Astrocyte of the cerebellum (primary cell): ENCODE measurements around the gene R3HDML.

Source experiments
- DNase-seq: peaks from one replicate; pipeline ENCODE4 v3.0.0-alpha.2; 2011; ENCODE audit warnings: low read depth
- H3K4me3 ChIP-seq: 2 replicates; pipeline ENCODE4 v1.5.1; 2011; ENCODE audit warnings: mild to moderate bottlenecking, low read depth, low read length, moderate library complexity
- in situ Hi-C: cut with HindIII; loops from 2 replicates; pipeline ENCODE4 v1.10.0; 2017; ENCODE audit warnings: low sequenced_read_pairs
- TF ChIP-seq, protein P1 (sequence below): IDR thresholded peaks from 2 replicates; pipeline ENCODE4 v1.5.1; 2012; ENCODE audit warnings: low read length, low read depth, moderate library complexity, mild to moderate bottlenecking; ENCODE audit errors: missing control alignments

Gene R3HDML

DNA sequence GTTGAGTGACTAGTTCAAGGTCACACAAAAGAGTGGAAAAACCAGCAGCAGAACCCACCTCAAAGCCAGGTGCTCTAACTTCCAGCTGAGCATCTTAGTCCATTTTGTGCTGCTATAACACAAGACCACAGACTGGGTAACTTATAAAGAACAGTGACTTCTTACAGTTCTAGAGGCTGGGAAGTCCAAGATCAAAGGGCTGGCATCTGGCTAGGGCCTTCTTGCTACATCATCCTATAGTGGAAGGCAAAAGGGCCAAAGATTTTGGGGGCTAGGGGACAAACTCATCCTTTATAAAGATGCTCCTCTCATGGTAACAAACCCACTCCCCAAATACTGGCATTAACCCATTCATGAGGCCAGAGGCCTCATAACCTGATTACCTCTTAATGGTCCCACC is 35.6 kb upstream of the R3HDML start:
- no peak for DNase-seq
- TF ChIP-seq, protein P1, sequence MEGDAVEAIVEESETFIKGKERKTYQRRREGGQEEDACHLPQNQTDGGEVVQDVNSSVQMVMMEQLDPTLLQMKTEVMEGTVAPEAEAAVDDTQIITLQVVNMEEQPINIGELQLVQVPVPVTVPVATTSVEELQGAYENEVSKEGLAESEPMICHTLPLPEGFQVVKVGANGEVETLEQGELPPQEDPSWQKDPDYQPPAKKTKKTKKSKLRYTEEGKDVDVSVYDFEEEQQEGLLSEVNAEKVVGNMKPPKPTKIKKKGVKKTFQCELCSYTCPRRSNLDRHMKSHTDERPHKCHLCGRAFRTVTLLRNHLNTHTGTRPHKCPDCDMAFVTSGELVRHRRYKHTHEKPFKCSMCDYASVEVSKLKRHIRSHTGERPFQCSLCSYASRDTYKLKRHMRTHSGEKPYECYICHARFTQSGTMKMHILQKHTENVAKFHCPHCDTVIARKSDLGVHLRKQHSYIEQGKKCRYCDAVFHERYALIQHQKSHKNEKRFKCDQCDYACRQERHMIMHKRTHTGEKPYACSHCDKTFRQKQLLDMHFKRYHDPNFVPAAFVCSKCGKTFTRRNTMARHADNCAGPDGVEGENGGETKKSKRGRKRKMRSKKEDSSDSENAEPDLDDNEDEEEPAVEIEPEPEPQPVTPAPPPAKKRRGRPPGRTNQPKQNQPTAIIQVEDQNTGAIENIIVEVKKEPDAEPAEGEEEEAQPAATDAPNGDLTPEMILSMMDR, result no peak
- no peak overlapping the region for H3K4me3 ChIP-seq
- in situ Hi-C loops, result no loop called here

DNA sequence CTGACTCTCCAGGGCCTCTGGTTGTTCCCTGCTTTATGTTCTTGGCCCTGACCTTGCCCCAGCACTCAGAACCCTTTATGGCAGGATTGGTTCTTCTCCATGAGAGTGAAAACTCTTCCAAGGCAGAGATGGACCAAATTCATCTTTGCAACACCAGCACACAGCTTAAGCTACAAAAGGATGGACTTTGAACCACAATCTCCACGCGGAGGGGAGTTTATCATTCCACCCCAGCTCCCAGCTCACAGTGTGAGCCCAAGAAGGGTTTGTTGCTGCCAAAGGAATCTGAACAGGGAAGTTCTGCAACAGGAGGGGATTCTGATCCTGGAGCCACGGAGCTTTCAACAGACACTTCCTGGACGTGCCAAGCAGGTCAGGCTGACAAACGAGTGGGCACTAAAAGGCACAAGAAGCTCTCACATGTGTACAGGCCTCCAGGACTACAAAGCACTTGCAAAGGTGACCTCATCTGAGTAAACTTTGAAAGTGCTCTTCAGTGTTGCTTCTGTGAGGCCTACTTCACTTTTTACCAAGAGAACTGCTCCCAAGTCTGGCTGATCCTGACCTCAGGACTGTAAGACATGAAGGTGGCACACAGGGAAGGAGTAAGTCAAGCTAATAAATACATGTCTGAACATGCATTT is 34.7 kb upstream of the R3HDML start:
- no peak overlapping the region for H3K4me3 ChIP-seq
- TF ChIP-seq, protein P1, result no peak
- DNase-seq, result no peak
- in situ Hi-C loops, result no loop called here

DNA sequence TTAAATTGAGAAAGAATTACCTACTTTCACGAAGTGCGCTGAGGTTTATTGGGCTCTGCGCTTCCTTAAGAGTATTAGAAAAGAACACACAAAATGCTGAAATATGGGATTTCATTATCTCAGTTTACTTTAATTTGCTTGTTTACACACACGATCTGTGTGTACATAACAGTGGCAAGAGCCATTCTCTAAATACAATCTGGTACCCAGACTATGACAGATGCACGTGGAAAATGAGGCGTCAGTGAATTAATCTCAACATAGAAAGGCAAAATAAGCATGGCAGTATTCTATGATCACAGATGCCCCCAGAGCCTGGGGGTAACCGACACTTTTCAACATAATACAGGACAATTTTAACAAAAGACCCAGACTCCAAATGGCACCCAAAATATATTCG is 34.1 kb upstream of the R3HDML start:
- H3K4me3 ChIP-seq, result no peak overlapping the region
- TF ChIP-seq, protein P1, result no peak
- DNase-seq, result no peak
- in situ Hi-C loops, result no loop called here

GRCh38 chr20:44304383-44304782 is 32.5 kb upstream of the R3HDML start:
- no peak for DNase-seq
- H3K4me3 ChIP-seq, result no peak overlapping the region
- TF ChIP-seq, protein P1, result no peak
- in situ Hi-C loops, result no loop called here

DNA sequence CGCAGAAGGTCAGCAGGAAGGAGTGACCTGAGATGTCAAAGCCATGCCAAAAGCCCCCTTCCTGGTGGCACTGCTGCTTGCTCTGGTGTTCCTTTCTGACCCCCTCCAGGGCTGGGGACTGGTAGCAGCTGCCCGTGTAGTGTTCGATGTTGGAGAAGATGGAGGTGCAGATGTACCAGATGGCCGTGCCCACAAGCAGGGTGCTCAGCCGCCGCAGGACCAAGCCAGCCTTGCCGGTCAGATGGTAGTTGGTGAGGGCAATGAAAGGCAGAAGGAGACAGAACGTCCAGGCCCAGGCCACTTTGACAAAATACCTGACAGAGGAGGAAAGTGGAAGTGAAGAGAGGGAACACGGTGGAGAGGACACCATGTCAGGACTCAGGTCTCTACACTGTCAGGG is 29.9 kb upstream of the R3HDML start:
- TF ChIP-seq, protein P1, result no peak
- no peak overlapping the region for H3K4me3 ChIP-seq
- in situ Hi-C loops, result no loop called here
- no peak for DNase-seq

DNA sequence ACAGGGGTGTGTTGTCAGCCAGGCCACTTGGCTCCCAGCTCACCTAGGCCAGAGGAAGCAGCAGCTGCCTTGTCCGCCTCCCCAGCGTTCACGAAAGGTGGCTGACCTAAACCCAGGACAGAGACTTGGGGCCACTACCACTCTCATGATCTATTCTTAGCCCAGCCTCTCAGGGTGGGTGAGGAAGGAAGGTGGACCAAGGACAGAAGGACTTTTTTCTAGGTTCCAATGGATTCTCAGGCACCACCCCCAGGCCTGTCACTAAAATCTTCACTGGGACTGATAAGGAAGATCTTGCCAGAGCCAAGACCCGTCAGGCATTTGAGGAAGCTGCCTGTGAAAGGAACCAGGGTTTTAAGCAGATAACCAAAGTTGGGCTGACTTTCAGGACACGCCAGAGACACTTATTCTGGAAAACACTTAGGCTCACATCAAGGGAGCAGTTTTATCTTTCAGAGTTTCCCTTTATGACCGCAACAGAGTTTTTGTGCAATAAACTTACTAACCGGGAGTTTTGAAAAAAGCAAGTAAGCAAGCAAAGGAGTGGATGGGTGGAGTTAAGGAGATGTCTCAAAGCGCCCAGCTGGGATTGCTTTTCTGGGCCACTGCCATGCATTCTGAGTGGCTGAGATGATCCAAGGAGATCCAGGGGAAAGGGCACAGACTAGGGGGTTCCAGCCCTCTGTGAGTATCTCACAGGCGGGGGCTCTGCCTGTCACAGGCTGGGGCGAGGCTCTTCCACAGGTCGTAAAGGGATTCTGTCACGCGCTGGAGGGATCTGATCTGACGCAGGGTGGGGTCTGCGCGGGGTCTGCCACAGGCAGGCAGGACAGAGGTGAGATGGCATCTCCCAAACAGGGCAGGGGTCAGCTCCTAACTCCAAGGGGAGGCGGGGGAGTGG is 26.8 kb upstream of the R3HDML start:
- TF ChIP-seq, protein P1, result no peak
- in situ Hi-C loops, result no loop called here
- H3K4me3 ChIP-seq, result peak overlapping the region; percentile 93
- no peak for DNase-seq
